Right forelimb (tissue), 1 donor: ENCODE data around the gene GALP.
"Not testable (repeated sequence)": the region's sequence is repeated elsewhere in the genome, so short reads cannot be mapped to it uniquely, and the experiment has no call there.

ENCODE experiments used
- DNase-seq: peaks from one replicate; pipeline ENCODE4 v3.0.0-alpha.2; 2018

Gene GALP

GRCh38 chr19:56148955-56149655, 26.7 kb upstream of the GALP start:
- not testable (repeated sequence) for DNase-seq

DNA sequence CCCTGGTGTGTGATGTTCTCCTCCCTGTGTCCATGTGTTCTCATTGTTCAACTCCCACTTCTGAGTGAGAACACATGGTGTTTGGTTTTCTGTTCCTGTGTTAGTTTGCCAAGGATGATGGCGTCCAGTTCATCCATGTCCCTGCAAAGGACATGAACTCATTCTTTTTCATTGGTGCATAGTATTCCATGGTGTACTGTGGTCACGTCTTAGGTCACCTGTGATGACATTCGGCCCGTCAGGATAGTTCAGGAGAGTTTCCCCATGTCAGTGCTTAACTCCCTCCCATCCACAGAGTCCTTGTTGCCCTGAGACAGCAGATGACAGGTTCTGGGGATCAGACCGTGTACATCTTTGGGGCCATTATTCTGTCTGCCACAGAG, 26.2 kb upstream of the GALP start:
- DNase-seq = no peak

- DNase-seq = no peak
Observed at GRCh38 chr19:56150358-56150757, 25.4 kb upstream of the GALP start.

- DNase-seq = no peak
Observed at GRCh38 chr19:56152644-56153043, 23.2 kb upstream of the GALP start.

DNA sequence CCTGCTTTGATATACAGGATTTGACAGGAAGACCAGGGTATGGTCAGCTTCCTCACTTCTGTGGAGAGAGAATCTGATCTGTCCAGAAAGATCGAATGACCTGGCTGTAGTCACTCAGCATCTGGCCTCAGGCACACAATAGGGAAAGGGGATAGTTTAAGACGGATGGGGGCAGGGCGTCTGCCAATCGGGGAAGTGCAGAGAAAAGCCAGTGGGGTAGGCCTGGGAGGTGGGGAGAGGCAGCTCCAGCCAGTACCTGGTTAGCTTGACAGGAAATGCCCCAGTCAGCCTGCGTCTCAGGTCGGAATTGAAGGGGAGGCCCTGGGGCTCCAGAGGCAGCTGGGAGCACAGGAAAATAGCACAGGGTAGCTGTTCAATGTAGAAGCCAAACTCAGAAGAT, 22.3 kb upstream of the GALP start:
- DNase-seq = no peak

DNA sequence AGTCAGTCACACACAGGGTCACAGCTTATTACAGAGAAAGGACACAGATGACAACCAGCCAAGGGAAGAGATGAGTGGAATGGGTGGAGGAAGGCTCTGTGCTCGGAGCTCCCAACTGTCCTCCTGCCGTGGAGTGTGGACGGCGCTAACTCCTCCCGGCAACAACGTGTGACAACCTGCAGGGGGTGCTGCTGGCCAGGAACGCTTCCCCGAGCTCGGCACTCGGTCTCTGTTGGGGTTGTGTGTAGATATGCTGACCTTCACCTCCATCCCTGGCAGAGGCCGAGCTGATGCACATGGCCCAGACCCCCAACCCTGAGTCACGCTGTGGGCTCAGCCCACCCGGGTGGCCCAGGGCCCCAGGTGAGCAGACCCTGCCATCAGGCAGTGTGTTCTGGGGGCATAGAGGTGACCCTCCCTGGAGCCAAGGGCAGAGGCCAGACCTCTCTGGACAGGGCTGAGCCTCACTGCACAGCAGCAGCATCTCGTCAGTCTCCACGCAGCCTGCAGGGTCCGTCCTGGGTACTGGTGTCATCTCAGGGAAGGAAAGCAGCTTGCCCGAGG, 20.6 kb upstream of the GALP start:
- DNase-seq = no peak

DNA sequence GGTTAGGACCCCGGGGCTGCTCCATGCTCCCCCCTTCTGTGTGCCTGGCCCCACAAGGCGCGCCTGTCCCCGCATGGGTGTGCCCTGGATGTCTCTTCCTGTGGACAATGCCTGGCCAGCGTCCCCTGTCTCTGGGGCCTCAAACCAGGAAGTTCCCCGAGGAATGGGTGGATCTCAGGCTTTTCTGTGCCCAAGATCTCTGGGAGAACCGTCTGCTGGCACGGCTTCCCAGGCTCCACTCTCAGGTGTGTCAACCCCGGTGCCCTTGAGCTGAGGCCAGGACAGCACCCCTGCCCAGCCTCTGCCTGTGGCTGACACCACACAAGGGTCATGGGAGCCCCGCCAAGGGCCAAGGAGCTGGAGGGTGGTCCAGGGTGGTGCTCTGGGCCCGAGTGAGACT, 19.0 kb upstream of the GALP start:
- no peak for DNase-seq

GRCh38 chr19:56158170-56158757, 17.5 kb upstream of the GALP start:
- DNase-seq = no peak

- DNase-seq = no peak
Observed at GRCh38 chr19:56159009-56159559, 16.7 kb upstream of the GALP start.

- DNase-seq = no peak
Observed at GRCh38 chr19:56159622-56160271, 16.1 kb upstream of the GALP start.

DNA sequence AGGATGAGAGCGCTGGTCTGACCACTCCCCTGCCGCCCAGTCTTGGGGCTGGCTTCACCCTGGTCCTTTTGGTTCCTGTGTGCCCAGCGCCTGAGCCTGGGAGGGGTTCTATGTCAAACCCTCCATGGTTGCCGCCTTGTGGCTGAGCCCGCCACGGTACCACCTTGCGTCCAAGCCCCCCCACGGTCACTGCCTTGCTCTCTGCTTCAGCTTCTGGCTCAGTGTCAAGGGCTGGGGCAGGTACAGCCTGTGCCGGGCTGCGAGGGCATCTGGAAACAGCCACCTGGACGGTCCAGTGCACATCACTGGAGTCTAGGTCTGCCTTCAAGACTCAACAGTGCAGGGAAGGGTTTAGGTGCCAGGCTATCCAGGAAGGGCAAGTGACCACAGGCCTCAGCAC, 14.3 kb upstream of the GALP start:
- no peak for DNase-seq

DNA sequence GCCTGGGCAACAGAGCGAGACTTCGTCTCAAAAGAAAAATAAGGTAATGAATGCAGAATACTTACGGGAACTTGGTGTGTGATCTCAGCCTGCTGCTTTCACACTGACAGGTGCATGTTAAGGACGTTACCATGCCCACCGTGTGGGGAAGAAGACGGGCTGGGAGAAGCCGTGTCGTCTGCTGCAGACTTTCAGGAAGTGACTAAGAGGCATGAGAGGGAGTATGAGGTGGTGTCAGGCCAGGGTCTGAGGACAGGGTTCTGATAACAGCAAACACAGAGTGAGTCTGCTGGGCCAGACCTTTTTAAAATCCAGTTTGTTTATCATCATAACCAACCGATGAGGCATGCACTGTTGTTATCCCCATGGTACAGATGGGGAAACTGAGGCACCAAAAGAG, 13.6 kb upstream of the GALP start:
- DNase-seq = no peak

GRCh38 chr19:56163097-56163496, 12.7 kb upstream of the GALP start:
- DNase-seq = no peak

DNA sequence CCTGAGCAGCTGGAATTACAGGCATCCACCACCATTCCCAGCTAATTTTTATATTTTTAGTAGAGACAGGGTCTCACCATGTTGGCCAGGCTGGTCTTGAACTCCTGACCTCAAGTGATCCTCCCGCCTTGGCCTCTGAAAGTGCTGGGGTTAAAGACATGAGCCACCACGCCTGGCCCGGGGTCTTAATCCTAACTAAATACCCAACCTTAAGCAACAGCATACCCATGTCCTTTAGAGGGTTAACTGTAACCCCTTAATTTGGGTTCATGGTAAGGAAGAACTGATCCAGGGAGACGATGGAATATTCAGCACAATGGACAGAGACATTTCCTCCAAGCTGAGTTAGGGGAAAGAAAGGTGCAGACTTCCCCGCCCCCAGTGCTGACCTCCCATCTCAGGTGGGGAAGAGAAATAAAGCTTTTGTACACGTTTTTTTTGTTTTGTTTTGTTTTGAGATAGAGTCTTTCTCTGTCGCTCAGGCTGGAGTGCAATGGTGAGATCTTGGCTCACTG, 8.7 kb upstream of the GALP start:
- no peak for DNase-seq

DNA sequence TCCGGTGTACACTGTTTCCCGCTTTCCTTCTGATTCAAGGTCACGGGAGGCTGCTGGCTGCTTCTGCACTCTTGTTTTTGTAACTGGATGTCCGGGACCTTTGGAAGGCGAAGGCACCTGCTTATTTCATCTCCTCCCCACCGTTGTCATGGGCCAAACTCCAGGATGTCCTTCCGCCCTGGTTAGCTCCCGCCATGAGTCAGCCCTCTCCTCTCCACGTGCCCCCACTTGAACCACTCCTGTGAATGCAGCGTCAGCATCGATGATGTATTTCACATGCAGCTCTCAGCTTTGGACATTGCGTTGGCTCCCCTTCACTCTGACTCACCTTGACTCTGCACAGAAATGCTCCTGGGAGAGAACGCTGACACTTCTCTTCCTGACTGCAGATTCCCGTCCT, 5.5 kb upstream of the GALP start:
- DNase-seq = no peak

- no peak for DNase-seq
Observed at GRCh38 chr19:56174086-56174485, 1.7 kb upstream of the GALP start.

- no peak for DNase-seq
Observed at GRCh38 chr19:56174550-56174949, 1.3 kb upstream of the GALP start.

GRCh38 chr19:56176310-56176709, 502 bp downstream of the GALP start:
- not testable (repeated sequence) for DNase-seq

GRCh38 chr19:56176881-56177280, 1.1 kb downstream of the GALP start:
- no peak for DNase-seq

DNA sequence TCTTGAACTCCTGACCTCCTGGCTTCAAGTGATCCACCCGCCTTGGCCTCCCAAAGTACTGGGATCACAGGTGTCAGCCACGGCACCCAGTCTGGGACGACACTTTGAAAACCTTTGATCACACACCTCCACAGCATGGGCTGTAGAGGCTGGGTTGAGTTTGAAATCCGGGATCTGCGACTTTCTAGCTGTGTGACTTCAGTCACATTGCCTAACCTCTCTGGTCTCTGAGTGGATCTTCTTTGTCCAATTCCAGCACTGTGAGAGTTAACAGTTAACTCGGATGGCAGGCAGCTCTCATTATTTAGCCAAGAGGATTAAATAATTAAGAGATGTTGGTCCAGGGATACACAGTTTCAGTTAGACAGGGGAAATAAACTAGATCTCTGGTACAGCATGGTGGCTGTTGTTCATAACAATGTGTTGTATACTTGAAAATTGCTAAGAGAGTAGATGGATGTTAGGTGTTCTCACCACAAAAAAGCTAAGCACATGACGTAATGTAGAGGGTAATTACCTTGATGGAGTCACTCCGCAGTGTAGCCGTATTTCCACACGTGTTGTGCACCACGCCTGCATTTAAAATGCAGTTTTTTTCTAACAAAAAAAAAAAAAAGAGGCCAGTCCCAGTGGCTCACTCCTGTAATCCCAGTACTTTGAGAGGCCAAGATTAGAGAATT, 1.9 kb downstream of the GALP start:
- no peak for DNase-seq

- DNase-seq = no peak
Observed at GRCh38 chr19:56189785-56190184, 14.0 kb downstream of the GALP start.

DNA sequence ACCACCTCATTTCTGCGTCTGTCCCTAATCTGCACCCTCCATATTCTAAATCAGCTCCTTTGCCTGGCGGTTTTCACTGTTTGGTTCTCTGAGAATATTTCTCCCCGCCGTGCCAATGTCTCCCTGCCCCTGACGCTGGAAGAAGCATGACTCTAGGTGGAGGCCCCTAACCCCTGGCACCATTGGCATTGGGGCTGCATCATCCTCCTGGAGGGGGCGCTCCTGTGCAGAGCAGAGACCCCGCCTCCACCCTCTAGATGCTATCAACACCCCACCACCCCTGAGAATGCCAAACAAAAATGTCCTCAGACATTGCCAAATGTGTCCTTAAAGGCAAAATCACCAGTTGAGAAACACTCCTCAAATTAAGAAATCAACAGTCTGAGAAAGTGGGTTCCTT, 15.3 kb downstream of the GALP start:
- no peak for DNase-seq

- DNase-seq = no peak
Observed at GRCh38 chr19:56191711-56192110, 15.9 kb downstream of the GALP start.
